H9 (cell line): ENCODE measurements around the gene ZDHHC3. TPM values are rescaled to one million over a fixed set of nuclear protein-coding genes. Genes with fewer than 3 reads are reported as not detected.

ENCODE experiments used
- DNase-seq: peaks from one replicate; pipeline ENCODE4 v3.0.0-alpha.2; 2017
- H2AFZ ChIP-seq: one replicate; pipeline ENCODE4 v1.6.1; 2013; ENCODE audit warnings: mild to moderate bottlenecking, low read length, control low read depth, moderate library complexity
- H2AK5ac ChIP-seq: 2 replicates; pipeline ENCODE4 v1.6.1; 2013; ENCODE audit warnings: low read length, control low read depth, mixed read lengths; ENCODE audit not compliant: insufficient read length
- H2BK120ac ChIP-seq: one replicate; pipeline ENCODE4 v1.6.1; 2013; ENCODE audit warnings: low read depth, mild to moderate bottlenecking, low read length, control low read depth, inconsistent platforms; ENCODE audit not compliant: poor library complexity, severe bottlenecking
- H2BK12ac ChIP-seq: 2 replicates; pipeline ENCODE4 v1.6.1; 2013; ENCODE audit warnings: low read length, control low read depth, mixed read lengths, low read depth; ENCODE audit not compliant: insufficient read length
- H2BK15ac ChIP-seq: 2 replicates; pipeline ENCODE4 v1.6.1; 2013; ENCODE audit warnings: low read depth, low read length, control low read depth
- H2BK20ac ChIP-seq: one replicate; pipeline ENCODE4 v1.6.1; 2013; ENCODE audit warnings: low read depth, mild to moderate bottlenecking, low read length, control low read depth, inconsistent platforms; ENCODE audit not compliant: poor library complexity, severe bottlenecking
- H2BK5ac ChIP-seq: 2 replicates; pipeline ENCODE4 v1.6.1; 2013; ENCODE audit warnings: low read length, control low read depth, mixed read lengths; ENCODE audit not compliant: insufficient read length
- H3K14ac ChIP-seq: 2 replicates; pipeline ENCODE4 v1.6.1; 2013; ENCODE audit warnings: low read length, control low read depth; ENCODE audit not compliant: insufficient read depth
- H3K18ac ChIP-seq: 2 replicates; pipeline ENCODE4 v1.6.1; 2013; ENCODE audit warnings: low read depth, mild to moderate bottlenecking, mixed read lengths, low read length, control low read depth; ENCODE audit not compliant: insufficient read length
- H3K23ac ChIP-seq: 2 replicates; pipeline ENCODE4 v1.6.1; 2013; ENCODE audit warnings: low read length, control low read depth, mixed read lengths, low read depth; ENCODE audit not compliant: insufficient read length
- H3K23me2 ChIP-seq: 2 replicates; pipeline ENCODE4 v1.6.1; 2013; ENCODE audit warnings: low read depth, mild to moderate bottlenecking, mixed read lengths, low read length, control low read depth; ENCODE audit not compliant: insufficient read length, poor library complexity, severe bottlenecking
- H3K27ac ChIP-seq: 2 replicates; pipeline ENCODE4 v1.5.1; 2013; ENCODE audit warnings: low read length, control low read depth, mixed read lengths, low read depth; ENCODE audit not compliant: insufficient read length
- H3K27me3 ChIP-seq: 2 replicates; pipeline ENCODE4 v1.6.1; 2013; ENCODE audit warnings: low read length, control low read depth, inconsistent platforms; ENCODE audit not compliant: insufficient read depth
- H3K4ac ChIP-seq: 2 replicates; pipeline ENCODE4 v1.6.1; 2013; ENCODE audit warnings: low read depth, mild to moderate bottlenecking, control low read depth, inconsistent platforms, low read length, moderate library complexity
- H3K4me1 ChIP-seq: 2 replicates; pipeline ENCODE4 v1.6.1; 2013; ENCODE audit warnings: low read length, control low read depth, inconsistent platforms; ENCODE audit not compliant: insufficient read depth
- H3K4me2 ChIP-seq: 2 replicates; pipeline ENCODE4 v1.6.1; 2013; ENCODE audit warnings: low read length, control low read depth, mixed read lengths; ENCODE audit not compliant: insufficient read length, insufficient read depth
- H3K56ac ChIP-seq: 2 replicates; pipeline ENCODE4 v1.6.1; 2013; ENCODE audit warnings: low read depth, mild to moderate bottlenecking, mixed read lengths, low read length, control low read depth; ENCODE audit not compliant: insufficient read length
- H3K79me1 ChIP-seq: 2 replicates; pipeline ENCODE4 v1.6.1; 2013; ENCODE audit warnings: low read depth, mild to moderate bottlenecking, moderate library complexity, low read length, control low read depth, inconsistent platforms; ENCODE audit not compliant: insufficient read depth, poor library complexity, severe bottlenecking
- H3K79me2 ChIP-seq: 2 replicates; pipeline ENCODE4 v1.6.1; 2013; ENCODE audit warnings: low read length, control low read depth, inconsistent platforms; ENCODE audit not compliant: insufficient read depth
- H3K9ac ChIP-seq: 2 replicates; pipeline ENCODE4 v1.6.1; 2013; ENCODE audit warnings: low read length, control low read depth, mixed read lengths; ENCODE audit not compliant: insufficient read length; ENCODE audit errors: extremely low read depth
- H3K9me3 ChIP-seq: one replicate; pipeline ENCODE4 v1.6.1; 2013; ENCODE audit warnings: low read depth, low read length, inconsistent platforms; ENCODE audit not compliant: control insufficient read depth
- H3T11ph ChIP-seq: one replicate; pipeline ENCODE4 v1.6.1; 2013; ENCODE audit warnings: mild to moderate bottlenecking, low read length, control low read depth, inconsistent platforms
- H4K20me1 ChIP-seq: one replicate; pipeline ENCODE4 v1.6.1; 2013; ENCODE audit not compliant: control insufficient read depth, insufficient read length, insufficient read depth
- H4K5ac ChIP-seq: 2 replicates; pipeline ENCODE4 v1.6.1; 2013; ENCODE audit warnings: low read depth, mild to moderate bottlenecking, mixed read lengths, low read length, control low read depth; ENCODE audit not compliant: insufficient read length
- H4K8ac ChIP-seq: replicated peaks from 2 replicates; pipeline ENCODE4 v1.6.1; 2013; ENCODE audit warnings: low read length, control low read depth, mixed read lengths, low read depth; ENCODE audit not compliant: insufficient read length
- H4K91ac ChIP-seq: 2 replicates; pipeline ENCODE4 v1.6.1; 2013; ENCODE audit warnings: low read depth, mild to moderate bottlenecking, moderate library complexity, mixed read lengths, low read length, control low read depth; ENCODE audit not compliant: insufficient read length
- H3K27ac Mint-ChIP-seq, 3 experiments: 2 replicates in 2 of 3; 3 replicates in 1 of 3; pipeline ENCODE4 v1.8.0; 2020 to 2021; ENCODE audit warnings: mixed read lengths in 3 of 3, mild to moderate bottlenecking in 1 of 3, moderate library complexity in 1 of 3
- H3K27me3 Mint-ChIP-seq: 2 replicates; pipeline ENCODE4 v1.8.0; 2021; ENCODE audit warnings: low read depth, mild to moderate bottlenecking, moderate library complexity, mixed read lengths
- H3K36me3 Mint-ChIP-seq, 3 experiments: 2 replicates in 2 of 3; 3 replicates in 1 of 3; pipeline ENCODE4 v1.8.0; 2020 to 2021; ENCODE audit warnings: low read depth in 3 of 3, mixed read lengths in 3 of 3; ENCODE audit not compliant: insufficient read depth in 1 of 3
- H3K4me1 Mint-ChIP-seq, 2 experiments: 2 replicates each; pipeline ENCODE4 v1.8.0; 2020; ENCODE audit warnings: mixed read lengths in 2 of 2
- H3K4me3 Mint-ChIP-seq, 2 experiments: 2 replicates in 1 of 2; 3 replicates in 1 of 2; pipeline ENCODE4 v1.8.0; 2020 to 2021; ENCODE audit warnings: mild to moderate bottlenecking in 2 of 2, mixed read lengths in 2 of 2, moderate library complexity in 1 of 2
- H3K9me3 Mint-ChIP-seq, 2 experiments: 2 replicates in 1 of 2; 3 replicates in 1 of 2; pipeline ENCODE4 v1.8.0; 2020; ENCODE audit warnings: mild to moderate bottlenecking in 2 of 2, mixed read lengths in 2 of 2, moderate library complexity in 1 of 2
- WGBS: extraction: QIAGEN DNeasy Blood & Tissue Kit; methylation state at CpG from one replicate; pipeline ENCODE4 v1.1.7; 2013; ENCODE audit warnings: missing lambda C conversion rate, low lambda C conversion rate, mixed read lengths; ENCODE audit not compliant: insufficient read length; ENCODE audit errors: extremely low coverage; 5-methylcytosine and 5-hydroxymethylcytosine counted together
- total RNA-seq: library from RNA; stranded (reverse); gene quantifications from 2 replicates; pipeline ENCODE4 v1.2.1, GENCODE V29; 2021
- TF ChIP-seq, protein P1 (sequence below): fragments of 200-600 bp; sonication (generic); conservative IDR thresholded peaks from 3 replicates; pipeline ENCODE4 v1.8.0; 2021; ENCODE audit warnings: antibody characterized with exemption, mild to moderate bottlenecking

Gene ZDHHC3
- total RNA-seq, 1 experiment from 2014 or later: 71.3 TPM

GRCh38 chr3:44894485-44894884 is 81.5 kb downstream of the ZDHHC3 start:
- no peak overlapping the region; a peak in 1 of 5 replicates for H3K4me3 Mint-ChIP-seq
- TF ChIP-seq, protein P1, sequence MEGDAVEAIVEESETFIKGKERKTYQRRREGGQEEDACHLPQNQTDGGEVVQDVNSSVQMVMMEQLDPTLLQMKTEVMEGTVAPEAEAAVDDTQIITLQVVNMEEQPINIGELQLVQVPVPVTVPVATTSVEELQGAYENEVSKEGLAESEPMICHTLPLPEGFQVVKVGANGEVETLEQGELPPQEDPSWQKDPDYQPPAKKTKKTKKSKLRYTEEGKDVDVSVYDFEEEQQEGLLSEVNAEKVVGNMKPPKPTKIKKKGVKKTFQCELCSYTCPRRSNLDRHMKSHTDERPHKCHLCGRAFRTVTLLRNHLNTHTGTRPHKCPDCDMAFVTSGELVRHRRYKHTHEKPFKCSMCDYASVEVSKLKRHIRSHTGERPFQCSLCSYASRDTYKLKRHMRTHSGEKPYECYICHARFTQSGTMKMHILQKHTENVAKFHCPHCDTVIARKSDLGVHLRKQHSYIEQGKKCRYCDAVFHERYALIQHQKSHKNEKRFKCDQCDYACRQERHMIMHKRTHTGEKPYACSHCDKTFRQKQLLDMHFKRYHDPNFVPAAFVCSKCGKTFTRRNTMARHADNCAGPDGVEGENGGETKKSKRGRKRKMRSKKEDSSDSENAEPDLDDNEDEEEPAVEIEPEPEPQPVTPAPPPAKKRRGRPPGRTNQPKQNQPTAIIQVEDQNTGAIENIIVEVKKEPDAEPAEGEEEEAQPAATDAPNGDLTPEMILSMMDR: no peak
- Histone ChIP-seq H2BK15ac (no peak overlapping the region), H2BK5ac (no peak overlapping the region), H3T11ph (no peak overlapping the region), H3K79me1 (no peaks in the 10 kb centered on the region), H3K27me3 (no peaks in the 10 kb centered on the region), H3K79me2 (no peaks in the 10 kb centered on the region), H2BK12ac (no peak overlapping the region), H3K4ac (no peak overlapping the region), H4K91ac (no peak overlapping the region), H3K9me3 (no peaks in the 10 kb centered on the region), H2BK20ac (no peak overlapping the region), H3K27ac (no peak overlapping the region), H4K5ac (no peak overlapping the region), H4K20me1 (no peaks in the 10 kb centered on the region), H3K18ac (peak overlapping the region; percentile 5), H3K23ac (no peak overlapping the region), H3K4me2 (no peak overlapping the region), H2AFZ (no peak overlapping the region), H3K9ac (no peak overlapping the region), H3K56ac (no peak overlapping the region), H2AK5ac (no peak overlapping the region), H3K14ac (no peak overlapping the region), H3K23me2 (no peaks in the 10 kb centered on the region), H3K4me1 (no peaks in the 10 kb centered on the region), H4K8ac (no peak overlapping the region), H2BK120ac (no peak overlapping the region)
- DNase-seq: no peak
- H3K36me3 Mint-ChIP-seq: no peaks in the 10 kb centered on the region
- no peaks in the 10 kb centered on the region for H3K9me3 Mint-ChIP-seq
- H3K27ac Mint-ChIP-seq: no peak overlapping the region
- no CpG with 5 or more reads among the region's 5 CpGs for WGBS
- H3K4me1 Mint-ChIP-seq: peaks cover 11 to 21% of the 10 kb centered on the region in 2 experiments
- H3K27me3 Mint-ChIP-seq: no peaks in the 10 kb centered on the region
